Measurements from ENCODE around the gene ZFYVE19.

- no peak for TF ChIP-seq CTCF (IDR thresholded peaks at IDR 0.05)
- TF ChIP-seq POLR2A (IDR thresholded peaks at IDR 0.05), result no peak
These were observed 17.8 kb upstream of the ZFYVE19 start for GRCh38 chr15:40789119-40789518.
